Spleen (tissue), 11 donors: ENCODE data around the gene ULK2. TPM values are rescaled to one million over a fixed set of nuclear protein-coding genes. Genes with fewer than 3 reads are reported as not detected.
A peak's percentile ranks its signal among the peaks of the same experiment; 100 is the strongest.

Source experiments
- DNase-seq: peaks from one replicate; pipeline ENCODE4 v3.0.0-alpha.2; 2020
- H3K27ac ChIP-seq, 8 donors: fragments of 200-600 bp; sonication (generic) in 7 of 8; 1 replicate in 4 of 8; 2 replicates in 4 of 8; pipeline versions ENCODE4 v1.5.0 to v1.8.0; 2016 to 2021; ENCODE audit warnings: inconsistent platforms in 4 of 8, mild to moderate bottlenecking in 4 of 8, moderate library complexity in 1 of 8
- H3K27me3 ChIP-seq, 7 donors: fragments of 200-600 bp; sonication (generic) in 6 of 7; replicated peaks in 1 of 7; 1 replicate in 4 of 7; 2 replicates in 3 of 7; pipeline versions ENCODE4 v1.5.0 to v1.8.0; 2016 to 2021; ENCODE audit warnings: inconsistent platforms in 3 of 7, mild to moderate bottlenecking in 1 of 7
- H3K36me3 ChIP-seq, 6 donors: fragments of 200-600 bp; sonication (generic) in 5 of 6; 1 replicate in 4 of 6; 2 replicates in 2 of 6; pipeline versions ENCODE4 v1.5.0 to v1.8.0; 2016 to 2021; ENCODE audit warnings: inconsistent platforms in 2 of 6
- H3K4me1 ChIP-seq, 6 donors: fragments of 200-600 bp; sonication (generic) in 5 of 6; 1 replicate in 3 of 6; 2 replicates in 3 of 6; pipeline versions ENCODE4 v1.5.0 to v1.8.0; 2016 to 2021; ENCODE audit warnings: inconsistent platforms in 3 of 6
- H3K4me3 ChIP-seq, 8 donors: fragments of 200-600 bp; sonication (generic) in 7 of 8; 1 replicate in 4 of 8; 2 replicates in 4 of 8; pipeline versions ENCODE4 v1.5.0 to v1.8.0; 2016 to 2021; ENCODE audit warnings: inconsistent platforms in 4 of 8, mild to moderate bottlenecking in 4 of 8, moderate library complexity in 2 of 8
- H3K9me3 ChIP-seq, 8 donors: fragments of 200-600 bp; sonication (generic) in 7 of 8; 1 replicate in 4 of 8; 2 replicates in 4 of 8; pipeline versions ENCODE4 v1.5.0 to v1.8.0; 2016 to 2021; ENCODE audit warnings: inconsistent platforms in 4 of 8
- POLR2A ChIP-seq, 3 donors: fragments of 450-650 bp; IDR thresholded peaks; one replicate each; pipeline ENCODE4 v1.5.1; 2017; ENCODE audit warnings: antibody characterized with exemption in 3 of 3, mild to moderate bottlenecking in 1 of 3
- POLR2AphosphoS5 ChIP-seq, 3 donors: sonication (generic); formaldehyde crosslinking; IDR thresholded peaks; one replicate each; pipeline ENCODE4 v1.5.1; 2017; ENCODE audit warnings: antibody characterized with exemption in 3 of 3
- WGBS, 5 donors: extraction: QIAGEN DNeasy Blood & Tissue Kit in 3 of 5; methylation state at CpG; one replicate each; pipeline versions ENCODE4 v1.1.5 to v1.1.7; 2013 to 2018; 5-methylcytosine and 5-hydroxymethylcytosine counted together
- intact Hi-C: fragments of 100-400 bp; cut with DNase I; formaldehyde crosslinking; loops from one replicate; pipeline ENCODE4 v1.15.0; 2023; ENCODE audit warnings: low total_unique reads
- polyA plus RNA-seq, 3 donors: library from polyadenylated mRNA; stranded (reverse); fragments of 200-250 nt; gene quantifications; one replicate each; pipeline ENCODE4 v1.2.1, GENCODE V29; 2013
- total RNA-seq, 7 donors: library from RNA; depleted of rRNA in 3 of 7; stranded (reverse); fragments of >200 nt in 3 of 7; fragmentation: NEBNext Ultra II Directional in 4 of 7; extraction: Animal tissue kit (Norgen Biotek cat#: 25700) in 4 of 7; gene quantifications; one replicate each; pipeline versions ENCODE4 v1.1.0 to v1.2.1, GENCODE V29; 2016 to 2021
- TF ChIP-seq, protein P1 (sequence below), 11 experiments: fragments of 200-600 bp in 7 of 11; fragments of 450-650 bp in 4 of 11; sonication (generic) in 4 of 11; IDR thresholded peaks in 8 of 11; conservative IDR thresholded peaks in 3 of 11; 1 replicate in 7 of 11; 2 replicates in 4 of 11; pipeline versions ENCODE4 v1.4.0 to v1.8.0; 2016 to 2021; ENCODE audit warnings: antibody characterized with exemption in 11 of 11, inconsistent platforms in 4 of 11, mild to moderate bottlenecking in 1 of 11
- donor health status: healthy with polysubstance abuse.
- donor health status: DM: no; HTN: no; CAD: no; lungs with moderate emphysema.
- donor health status: DM: no; HTN: no; CAD: no.
- donor health status: Bipolar disorder and iron deficiency.
- donor health status: healthy.
- donor health status: DM: no; HTN: no; CAD: no.
- donor health status: DM: yes; HTN: yes; CAD: no.

Gene ULK2
- total and polyA plus RNA-seq, 10 donors = 2.7 to 20.9 (median 14.0) TPM

DNA sequence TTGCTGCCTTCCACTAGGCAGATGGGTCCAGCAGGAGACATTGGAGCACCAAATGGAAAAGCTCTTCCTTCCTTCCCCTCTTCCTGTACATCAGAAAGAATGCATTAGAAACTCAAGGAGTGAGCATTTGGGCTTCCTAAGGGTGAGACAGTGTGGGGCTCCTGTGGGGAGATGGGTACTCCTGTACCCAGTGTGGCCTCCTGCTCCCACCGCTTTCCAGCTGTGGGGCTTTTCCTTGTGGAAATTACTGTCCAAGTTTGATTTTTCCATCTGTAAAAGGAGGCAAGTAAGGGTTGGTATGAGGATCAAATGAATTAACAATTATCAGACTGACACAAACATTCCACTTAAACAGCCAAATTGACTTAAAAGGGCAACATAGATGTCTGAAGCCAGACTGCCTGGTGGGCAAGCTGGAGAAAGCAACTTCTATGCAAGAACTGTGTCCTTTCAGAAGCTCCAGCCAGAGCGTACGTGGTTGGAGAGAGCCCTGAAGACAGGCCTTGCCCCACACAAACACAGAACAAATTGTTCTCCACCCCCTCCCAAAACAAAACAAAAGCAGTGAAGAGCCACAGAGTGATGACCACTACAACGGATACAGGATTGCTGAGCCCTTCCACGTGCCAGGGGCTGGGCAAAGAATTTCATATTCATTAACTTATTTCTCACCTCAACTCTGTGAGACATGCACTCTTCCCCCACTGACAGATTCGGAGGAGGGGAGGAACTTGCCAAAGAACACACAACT, 96.6 kb downstream of the ULK2 start:
- intact Hi-C loops = no loop called here
- Histone ChIP-seq H3K4me1 (peaks cover 0 to 13% (median 4%) of the 10 kb centered on the region in 6 donors), H3K27me3 (no peaks in the 10 kb centered on the region), H3K9me3 (no peaks in the 10 kb centered on the region), H3K36me3 (peaks cover 0 to 39% (median 5%) of the 10 kb centered on the region in 6 donors), H3K4me3 (no peak overlapping the region), H3K27ac (peak overlapping the region in 3 of 8 donors; percentile 24 to 62 (median 59))
- WGBS, 5 donors = 79 to 90% (median 87%) methylated on average over 6 of the region's 6 CpGs
- TF ChIP-seq POLR2A (IDR thresholded peaks at IDR 0.05) = no peak
- no peak for TF ChIP-seq POLR2AphosphoS5 (IDR thresholded peaks at IDR 0.05)
- TF ChIP-seq, protein P1, sequence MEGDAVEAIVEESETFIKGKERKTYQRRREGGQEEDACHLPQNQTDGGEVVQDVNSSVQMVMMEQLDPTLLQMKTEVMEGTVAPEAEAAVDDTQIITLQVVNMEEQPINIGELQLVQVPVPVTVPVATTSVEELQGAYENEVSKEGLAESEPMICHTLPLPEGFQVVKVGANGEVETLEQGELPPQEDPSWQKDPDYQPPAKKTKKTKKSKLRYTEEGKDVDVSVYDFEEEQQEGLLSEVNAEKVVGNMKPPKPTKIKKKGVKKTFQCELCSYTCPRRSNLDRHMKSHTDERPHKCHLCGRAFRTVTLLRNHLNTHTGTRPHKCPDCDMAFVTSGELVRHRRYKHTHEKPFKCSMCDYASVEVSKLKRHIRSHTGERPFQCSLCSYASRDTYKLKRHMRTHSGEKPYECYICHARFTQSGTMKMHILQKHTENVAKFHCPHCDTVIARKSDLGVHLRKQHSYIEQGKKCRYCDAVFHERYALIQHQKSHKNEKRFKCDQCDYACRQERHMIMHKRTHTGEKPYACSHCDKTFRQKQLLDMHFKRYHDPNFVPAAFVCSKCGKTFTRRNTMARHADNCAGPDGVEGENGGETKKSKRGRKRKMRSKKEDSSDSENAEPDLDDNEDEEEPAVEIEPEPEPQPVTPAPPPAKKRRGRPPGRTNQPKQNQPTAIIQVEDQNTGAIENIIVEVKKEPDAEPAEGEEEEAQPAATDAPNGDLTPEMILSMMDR (IDR thresholded peaks at IDR 0.05 in 8 of 11, conservative IDR thresholded peaks at IDR 0.05 in 3 of 11) = no peak
- no peak for DNase-seq

DNA sequence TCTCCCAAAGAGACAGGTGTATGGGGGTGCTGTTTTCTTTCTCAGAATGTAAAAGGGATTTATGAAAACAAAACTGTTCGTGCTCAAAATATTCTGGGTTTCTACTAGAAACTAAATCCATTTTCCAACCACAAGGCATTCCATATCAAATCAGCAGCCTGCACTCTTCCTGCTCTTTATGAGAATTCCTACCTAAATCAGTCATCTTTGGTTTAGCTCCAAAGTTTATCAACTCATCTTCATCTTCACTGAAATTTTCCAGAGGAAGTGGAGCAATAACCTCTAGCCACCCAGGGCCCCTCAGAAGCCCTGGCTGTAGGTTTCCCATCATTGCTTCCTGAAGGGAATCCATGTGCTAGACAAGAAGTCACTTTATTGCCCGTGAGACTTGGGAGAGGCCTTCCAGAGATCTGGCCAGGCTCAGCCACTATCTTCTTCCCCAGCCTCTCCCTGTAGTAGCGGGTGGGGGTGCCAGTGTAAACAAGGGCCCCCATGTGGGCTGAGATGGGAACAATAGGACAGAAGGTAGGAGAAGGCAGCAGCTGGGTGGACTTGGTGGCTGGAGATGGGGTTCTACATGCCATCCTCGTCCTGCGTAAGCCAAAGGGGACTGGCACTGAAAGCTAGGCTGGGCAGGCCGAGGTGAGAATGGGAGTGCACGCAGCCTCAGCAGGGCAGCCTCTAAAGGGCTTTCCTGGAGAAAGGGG, 97.6 kb downstream of the ULK2 start:
- Histone ChIP-seq H3K27ac (peak overlapping the region in 1 of 8 donors; percentile 62), H3K4me3 (no peak overlapping the region), H3K27me3 (no peaks in the 10 kb centered on the region), H3K36me3 (peaks cover 0 to 28% (median 0%) of the 10 kb centered on the region in 6 donors), H3K4me1 (peaks cover 0 to 13% (median 4%) of the 10 kb centered on the region in 6 donors), H3K9me3 (no peaks in the 10 kb centered on the region)
- 73 to 88% (median 84%) methylated on average over 7 of the region's 7 CpGs for WGBS, 5 donors
- TF ChIP-seq POLR2AphosphoS5 (IDR thresholded peaks at IDR 0.05) (no peak), POLR2A (IDR thresholded peaks at IDR 0.05) (no peak)
- TF ChIP-seq, protein P1 (IDR thresholded peaks at IDR 0.05 in 8 of 11, conservative IDR thresholded peaks at IDR 0.05 in 3 of 11) = no peak
- DNase-seq = no peak
- intact Hi-C loops = loop anchor here (10.0 kb wide), 1 partner anchor 125 kb away; the partner anchor contains the start of gene ALDH3A2

DNA sequence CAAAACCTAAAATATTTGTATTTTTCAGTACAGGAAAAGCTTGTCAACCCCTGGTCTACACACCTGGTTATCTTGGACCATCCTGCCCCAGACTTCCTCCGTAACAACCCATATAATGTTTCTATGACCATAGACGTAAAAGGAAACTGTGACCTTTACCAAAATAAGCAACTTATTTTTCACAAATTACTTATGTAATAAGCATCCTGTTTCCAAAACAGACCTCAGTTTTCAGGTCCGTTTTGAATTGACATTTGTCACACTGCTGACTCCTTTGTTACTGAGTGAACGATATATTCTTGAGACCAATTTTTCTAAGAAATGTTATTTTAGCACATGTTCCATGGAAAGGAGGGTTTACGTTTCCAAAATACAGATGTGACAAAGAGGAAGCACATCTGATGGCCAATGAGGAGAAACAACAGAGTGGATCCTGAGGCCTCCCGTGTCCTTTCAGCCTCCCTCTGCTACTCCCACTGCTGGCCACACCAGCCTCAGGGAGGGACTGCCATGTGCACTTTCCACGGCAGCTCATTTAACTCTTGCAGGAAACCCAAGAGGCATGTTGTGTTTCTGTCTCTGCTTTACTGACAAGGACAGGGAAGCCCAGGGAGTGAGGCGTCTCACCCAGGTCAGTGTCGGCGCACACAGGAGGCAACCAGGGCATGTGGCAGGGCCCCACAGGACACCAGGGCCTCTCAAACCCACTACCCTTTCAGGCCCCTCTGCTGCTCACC, 99.5 kb downstream of the ULK2 start:
- intact Hi-C loops = loop anchor here (10.0 kb wide), 1 partner anchor 123 kb away; the partner anchor contains the start of gene ALDH3A2
- Histone ChIP-seq H3K27ac (peak overlapping the region in 1 of 8 donors; percentile 19), H3K4me3 (no peak overlapping the region), H3K4me1 (peaks cover 0 to 13% (median 4%) of the 10 kb centered on the region in 6 donors), H3K9me3 (no peaks in the 10 kb centered on the region), H3K27me3 (no peaks in the 10 kb centered on the region), H3K36me3 (peaks cover 0 to 12% (median 0%) of the 10 kb centered on the region in 6 donors)
- no peak for DNase-seq
- 42 to 52% (median 48%) methylated on average over 10 of the region's 10 CpGs for WGBS, 5 donors
- TF ChIP-seq, protein P1 (IDR thresholded peaks at IDR 0.05 in 8 of 11, conservative IDR thresholded peaks at IDR 0.05 in 3 of 11) = no peak
- TF ChIP-seq POLR2A (IDR thresholded peaks at IDR 0.05) (no peak), POLR2AphosphoS5 (IDR thresholded peaks at IDR 0.05) (no peak)
